Activated T-cell treated with anti-CD3 and anti-CD28 coated beads, Interleukin-2, amount 50 U/mL, for 24 hours (primary cell): ENCODE measurements around the gene USP37.

Experiments
- DNase-seq: peaks from one replicate; pipeline ENCODE4 v3.0.0-alpha.2; 2020
- H3K27ac Mint-ChIP-seq: 2 replicates; pipeline ENCODE4 v1.8.0; 2020; ENCODE audit warnings: mild to moderate bottlenecking, mixed read lengths
- H3K27me3 Mint-ChIP-seq: 2 replicates; pipeline ENCODE4 v1.8.0; 2020; ENCODE audit warnings: mixed read lengths
- H3K36me3 Mint-ChIP-seq: 2 replicates; pipeline ENCODE4 v1.8.0; 2020; ENCODE audit warnings: low read depth, mixed read lengths
- H3K4me1 Mint-ChIP-seq: 2 replicates; pipeline ENCODE4 v1.8.0; 2020; ENCODE audit warnings: low read depth, mixed read lengths
- H3K4me3 Mint-ChIP-seq: 2 replicates; pipeline ENCODE4 v1.8.0; 2020; ENCODE audit warnings: mild to moderate bottlenecking, moderate library complexity, mixed read lengths
- H3K9me3 Mint-ChIP-seq: 2 replicates; pipeline ENCODE4 v1.8.0; 2020; ENCODE audit warnings: mixed read lengths

USP37 gene

GRCh38 chr2:218418717-218419458, 149.3 kb downstream of the USP37 start, which contains the start of gene VIL1:
VIL1 (plus strand) TSS chr2:218419123; CDS start chr2:218423779, 4,656 bp downstream.
- H3K4me3 Mint-ChIP-seq, result no peak within 1 kb of the TSS
- H3K36me3 Mint-ChIP-seq, result no peaks in the 10 kb centered on the region
- H3K27ac Mint-ChIP-seq, result no peak within 1 kb of the TSS
- H3K9me3 Mint-ChIP-seq, result no peaks in the 10 kb centered on the region
- H3K27me3 Mint-ChIP-seq, result no peaks in the 10 kb centered on the region
- DNase-seq, result no peak
- H3K4me1 Mint-ChIP-seq, result no peaks in the 10 kb centered on the region

GRCh38 chr2:218418321-218418716, 149.8 kb downstream of the USP37 start:
- Mint-ChIP-seq H3K4me1 (no peaks in the 10 kb centered on the region), H3K27ac (no peak overlapping the region)
- no peak for DNase-seq

GRCh38 chr2:218407717-218408116, 160.4 kb downstream of the USP37 start:
- peaks cover 46% of the 10 kb centered on the region for H3K4me1 Mint-ChIP-seq
- peaks cover 2% of the 10 kb centered on the region for H3K27me3 Mint-ChIP-seq
- H3K4me3 Mint-ChIP-seq, result no peak overlapping the region
- H3K36me3 Mint-ChIP-seq, result peaks cover 28% of the 10 kb centered on the region
- H3K9me3 Mint-ChIP-seq, result no peaks in the 10 kb centered on the region
- no peak for DNase-seq
- no peak overlapping the region for H3K27ac Mint-ChIP-seq

More at GRCh38 chr2:218418321-218418716, 149.8 kb downstream of the USP37 start:
- Mint-ChIP-seq H3K9me3 (no peaks in the 10 kb centered on the region), H3K36me3 (no peaks in the 10 kb centered on the region), H3K4me3 (no peak overlapping the region), H3K27me3 (no peaks in the 10 kb centered on the region)

GRCh38 chr2:218406949-218407618, 161.1 kb downstream of the USP37 start:
- no peaks in the 10 kb centered on the region for H3K9me3 Mint-ChIP-seq
- peak overlapping the region; percentile 77 for H3K4me3 Mint-ChIP-seq
- H3K27ac Mint-ChIP-seq, result peak overlapping the region; percentile 81
- H3K27me3 Mint-ChIP-seq, result peaks cover 2% of the 10 kb centered on the region
- H3K36me3 Mint-ChIP-seq, result peaks cover 34% of the 10 kb centered on the region
- DNase-seq, result peak; percentile 77
- H3K4me1 Mint-ChIP-seq, result peaks cover 48% of the 10 kb centered on the region

DNA sequence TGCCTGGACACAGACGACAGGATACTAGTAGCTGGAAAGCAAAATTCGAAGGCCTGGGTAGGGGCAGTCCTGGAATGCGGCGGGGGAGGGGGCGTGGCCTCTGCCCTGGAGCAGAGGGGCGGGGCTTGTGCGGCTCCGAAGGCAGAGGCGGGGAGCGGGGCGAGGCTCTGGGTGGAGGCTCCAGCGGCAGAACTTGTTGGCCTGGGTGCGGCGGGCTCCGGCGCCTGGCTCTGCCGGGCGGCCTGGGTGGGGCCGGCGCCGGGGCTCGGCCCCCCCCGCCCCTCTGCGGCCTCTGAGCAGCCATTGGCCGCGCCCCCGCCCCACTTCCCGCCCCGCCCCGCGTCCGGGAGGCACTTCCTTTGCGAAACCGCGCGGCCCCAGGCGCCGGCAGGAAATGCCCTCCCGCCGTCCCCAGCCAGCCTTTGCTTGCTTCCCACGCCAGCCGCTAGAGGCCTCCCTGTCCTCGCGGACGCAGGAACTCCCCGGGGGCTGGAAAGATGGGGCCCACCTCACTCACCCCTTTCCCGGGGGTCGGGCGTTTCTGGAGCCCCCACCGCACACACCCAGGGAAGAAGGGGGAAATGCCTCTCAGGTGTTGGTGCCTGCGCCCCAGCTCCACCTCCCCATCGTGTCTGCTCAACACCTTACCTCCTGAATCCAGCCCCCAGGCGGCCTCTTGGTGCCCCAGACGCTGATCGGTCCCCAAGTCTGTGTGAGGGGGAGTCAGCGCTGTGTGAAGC, 161.8 kb downstream of the USP37 start:
- Mint-ChIP-seq H3K9me3 (no peaks in the 10 kb centered on the region), H3K36me3 (peaks cover 40% of the 10 kb centered on the region), H3K27me3 (peaks cover 2% of the 10 kb centered on the region), H3K4me1 (peaks cover 54% of the 10 kb centered on the region), H3K4me3 (peak overlapping the region; percentile 77), H3K27ac (peak overlapping the region; percentile 89)
- peak; percentile 94 for DNase-seq

DNA sequence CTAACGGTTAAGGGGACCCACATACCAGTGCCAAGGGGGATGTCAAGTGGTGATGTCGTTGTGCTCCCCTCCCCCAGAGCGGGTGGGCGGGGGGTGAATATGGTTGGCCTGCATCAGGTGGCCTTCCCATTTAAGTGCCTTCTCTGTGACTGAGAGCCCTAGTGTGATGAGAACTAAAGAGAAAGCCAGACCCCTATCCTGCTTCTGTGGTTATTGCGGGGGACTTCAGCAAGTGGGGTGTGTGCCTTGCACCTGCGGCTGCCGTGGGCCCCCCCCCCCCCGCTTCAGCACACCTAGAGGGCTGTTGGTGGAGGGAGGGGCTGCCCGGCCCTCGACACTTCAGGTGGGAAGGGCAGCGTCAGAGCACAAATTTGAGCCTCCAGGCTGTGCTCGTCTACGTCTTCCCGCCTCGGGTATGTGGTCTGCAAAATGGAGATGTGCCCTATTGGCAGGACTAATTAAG, 162.4 kb downstream of the USP37 start:
- peak overlapping the region; percentile 76 for H3K4me3 Mint-ChIP-seq
- H3K36me3 Mint-ChIP-seq, result peaks cover 40% of the 10 kb centered on the region
- peaks cover 2% of the 10 kb centered on the region for H3K27me3 Mint-ChIP-seq

GRCh38 chr2:218405086-218405745, 162.9 kb downstream of the USP37 start:
- Mint-ChIP-seq H3K27me3 (peaks cover 2% of the 10 kb centered on the region), H3K36me3 (peaks cover 40% of the 10 kb centered on the region), H3K4me1 (peaks cover 54% of the 10 kb centered on the region), H3K4me3 (peak overlapping the region; percentile 76), H3K9me3 (no peaks in the 10 kb centered on the region), H3K27ac (peak overlapping the region; percentile 89)
- no peak for DNase-seq

More for the DNA sequence above, 162.4 kb downstream of the USP37 start:
- Mint-ChIP-seq H3K27ac (peak overlapping the region; percentile 89), H3K9me3 (no peaks in the 10 kb centered on the region), H3K4me1 (peaks cover 54% of the 10 kb centered on the region)
- DNase-seq, result peak; percentile 49

DNA sequence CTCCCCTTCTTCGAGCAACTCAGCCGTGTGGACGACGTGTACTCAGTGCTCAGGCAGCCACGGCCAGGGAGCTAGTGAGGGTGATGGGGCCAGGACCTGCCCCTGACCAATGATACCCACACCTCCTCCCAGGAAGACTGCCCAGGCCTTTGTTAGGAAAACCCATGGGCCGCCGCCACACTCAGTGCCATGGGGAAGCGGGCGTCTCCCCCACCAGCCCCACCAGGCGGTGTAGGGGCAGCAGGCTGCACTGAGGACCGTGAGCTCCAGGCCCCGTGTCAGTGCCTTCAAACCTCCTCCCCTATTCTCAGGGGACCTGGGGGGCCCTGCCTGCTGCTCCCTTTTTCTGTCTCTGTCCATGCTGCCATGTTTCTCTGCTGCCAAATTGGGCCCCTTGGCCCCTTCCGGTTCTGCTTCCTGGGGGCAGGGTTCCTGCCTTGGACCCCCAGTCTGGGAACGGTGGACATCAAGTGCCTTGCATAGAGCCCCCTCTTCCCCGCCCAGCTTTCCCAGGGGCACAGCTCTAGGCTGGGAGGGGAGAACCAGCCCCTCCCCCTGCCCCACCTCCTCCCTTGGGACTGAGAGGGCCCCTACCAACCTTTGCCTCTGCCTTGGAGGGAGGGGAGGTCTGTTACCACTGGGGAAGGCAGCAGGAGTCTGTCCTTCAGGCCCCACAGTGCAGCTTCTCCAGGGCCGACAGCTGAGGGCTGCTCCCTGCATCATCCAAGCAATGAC, 163.6 kb downstream of the USP37 start:
- Mint-ChIP-seq H3K4me1 (peaks cover 56% of the 10 kb centered on the region), H3K4me3 (no peak overlapping the region), H3K9me3 (no peaks in the 10 kb centered on the region), H3K27me3 (peaks cover 2% of the 10 kb centered on the region), H3K36me3 (peaks cover 42% of the 10 kb centered on the region), H3K27ac (no peak overlapping the region)
- DNase-seq, result no peak

DNA sequence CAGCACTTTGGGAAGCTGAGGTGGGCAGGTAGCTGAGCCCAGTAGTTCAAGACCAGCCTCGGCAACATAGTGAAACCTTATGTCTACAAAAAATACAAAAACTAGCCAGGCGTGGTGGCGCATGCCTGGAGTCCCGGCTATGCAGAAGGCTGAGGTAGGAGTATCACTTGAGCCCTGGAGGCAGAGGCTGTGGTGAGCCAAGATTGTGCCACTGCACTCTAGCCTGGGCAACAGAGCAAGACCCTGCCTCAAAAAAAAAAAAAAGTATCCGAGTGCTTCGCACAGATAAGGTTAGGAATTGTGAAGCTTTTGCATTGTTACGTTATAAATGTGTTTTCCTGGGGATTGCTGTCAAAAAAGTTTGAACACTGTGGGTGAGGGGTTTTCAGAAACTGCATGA, 164.3 kb downstream of the USP37 start:
- peaks cover 60% of the 10 kb centered on the region for H3K4me1 Mint-ChIP-seq
- H3K9me3 Mint-ChIP-seq, result no peaks in the 10 kb centered on the region

DNA sequence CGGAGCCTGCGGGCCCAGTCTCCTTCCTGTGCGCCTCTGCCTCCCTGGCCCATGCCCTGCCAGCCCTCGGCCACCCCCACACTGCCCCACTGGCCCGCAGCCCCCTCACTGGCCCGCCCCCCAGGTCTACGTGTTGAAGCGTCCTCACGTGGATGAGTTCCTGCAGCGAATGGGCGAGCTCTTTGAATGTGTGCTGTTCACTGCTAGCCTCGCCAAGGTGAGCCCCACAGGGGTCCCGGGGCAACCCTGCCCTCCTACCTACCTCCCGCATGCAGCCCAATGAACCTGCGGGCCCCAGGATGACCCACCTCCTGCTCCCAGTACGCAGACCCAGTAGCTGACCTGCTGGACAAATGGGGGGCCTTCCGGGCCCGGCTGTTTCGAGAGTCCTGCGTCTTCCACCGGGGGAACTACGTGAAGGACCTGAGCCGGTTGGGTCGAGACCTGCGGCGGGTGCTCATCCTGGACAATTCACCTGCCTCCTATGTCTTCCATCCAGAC, 165.2 kb downstream of the USP37 start:
- Mint-ChIP-seq H3K36me3 (peaks cover 42% of the 10 kb centered on the region), H3K9me3 (no peaks in the 10 kb centered on the region), H3K4me1 (peaks cover 63% of the 10 kb centered on the region), H3K4me3 (no peak overlapping the region), H3K27me3 (peaks cover 2% of the 10 kb centered on the region), H3K27ac (peak overlapping the region; percentile 37)
- no peak for DNase-seq

More for the DNA sequence above, 164.3 kb downstream of the USP37 start:
- Mint-ChIP-seq H3K36me3 (peaks cover 42% of the 10 kb centered on the region), H3K27me3 (peaks cover 2% of the 10 kb centered on the region), H3K4me3 (no peak overlapping the region), H3K27ac (peak overlapping the region; percentile 33)
- DNase-seq, result no peak

DNA sequence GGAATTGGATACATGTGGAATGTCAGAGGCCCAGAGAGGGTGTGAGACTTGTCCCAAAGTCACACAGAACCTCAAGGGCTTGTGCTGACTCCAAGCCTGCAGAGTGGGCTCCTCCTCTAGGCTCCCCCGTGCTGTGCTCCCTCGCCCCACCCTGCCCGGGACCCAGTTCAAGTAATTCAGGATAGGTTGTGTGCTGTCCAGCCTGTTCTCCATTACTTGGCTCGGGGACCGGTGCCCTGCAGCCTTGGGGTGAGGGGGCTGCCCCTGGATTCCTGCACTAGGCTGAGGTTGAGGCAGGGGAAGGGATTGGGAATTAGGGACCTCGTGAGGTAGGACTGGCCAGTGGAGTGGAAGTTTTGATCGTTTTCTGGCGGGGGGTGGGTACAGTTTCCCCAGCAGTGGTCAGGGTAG, 165.7 kb downstream of the USP37 start:
- DNase-seq, result no peak
- Mint-ChIP-seq H3K4me3 (peak overlapping the region; percentile 18), H3K9me3 (no peaks in the 10 kb centered on the region), H3K4me1 (peaks cover 64% of the 10 kb centered on the region), H3K27me3 (peaks cover 5% of the 10 kb centered on the region), H3K36me3 (peaks cover 42% of the 10 kb centered on the region), H3K27ac (no peak overlapping the region)

- Mint-ChIP-seq H3K4me1 (peaks cover 65% of the 10 kb centered on the region), H3K9me3 (no peaks in the 10 kb centered on the region), H3K27me3 (peaks cover 11% of the 10 kb centered on the region), H3K4me3 (peak overlapping the region; percentile 92), H3K27ac (peak overlapping the region; percentile 33), H3K36me3 (peaks cover 42% of the 10 kb centered on the region)
- no peak for DNase-seq
Measured at GRCh38 chr2:218401890-218402289, 166.3 kb downstream of the USP37 start.
